ENCODE measurements around the gene BCKDHB.
"Not testable (repeated sequence)": the region's sequence is repeated elsewhere in the genome, so short reads cannot be mapped to it uniquely, and the experiment has no call there.

DNA sequence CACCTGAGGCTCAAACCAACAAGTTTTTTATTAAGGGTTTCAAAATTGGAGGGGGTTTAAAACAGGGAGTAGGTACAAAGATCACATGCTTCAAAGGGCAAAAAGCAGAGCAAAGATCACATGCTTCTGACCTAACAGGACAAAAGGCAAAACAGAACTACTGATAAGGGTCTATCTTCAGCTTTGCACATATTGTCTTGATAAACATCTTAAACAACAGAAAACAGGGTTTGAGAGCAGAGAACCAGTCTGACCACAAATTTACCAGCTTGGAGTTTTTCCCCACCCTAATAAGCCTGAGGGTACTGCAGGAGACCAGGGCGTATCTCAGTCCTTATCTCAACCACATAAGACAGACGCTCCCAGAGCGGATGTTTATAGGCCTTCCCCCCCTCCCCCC lies 16.1 kb downstream of the BCKDHB start:
- TF ChIP-seq CTCF (IDR thresholded peaks at IDR 0.05); TCF7 (CRISPR knock-in tag; IDR thresholded peaks at IDR 0.05; ENCODE audit: low read depth); JAZF1 (CRISPR knock-in tag; IDR thresholded peaks at IDR 0.05); ZBTB21 (CRISPR knock-in tag; IDR thresholded peaks at IDR 0.05; ENCODE audit: borderline replicate concordance); USF1 (CRISPR knock-in tag; IDR thresholded peaks at IDR 0.05); NR3C1 (CRISPR knock-in tag; conservative IDR thresholded peaks at IDR 0.05; ENCODE audit: low read depth); TP53 (CRISPR knock-in tag; IDR thresholded peaks at IDR 0.05); CREB1 (CRISPR knock-in tag; IDR thresholded peaks at IDR 0.05); RELA (CRISPR knock-in tag; IDR thresholded peaks at IDR 0.05; ENCODE audit: borderline replicate concordance); E2F4 (CRISPR knock-in tag; IDR thresholded peaks at IDR 0.05; ENCODE audit: borderline replicate concordance, low read depth); ATF1 (CRISPR knock-in tag; IDR thresholded peaks at IDR 0.05); MAX (CRISPR knock-in tag; IDR thresholded peaks at IDR 0.05); FOXK1 (CRISPR knock-in tag; IDR thresholded peaks at IDR 0.05): not testable (repeated sequence)
- TF ChIP-seq, protein P1, sequence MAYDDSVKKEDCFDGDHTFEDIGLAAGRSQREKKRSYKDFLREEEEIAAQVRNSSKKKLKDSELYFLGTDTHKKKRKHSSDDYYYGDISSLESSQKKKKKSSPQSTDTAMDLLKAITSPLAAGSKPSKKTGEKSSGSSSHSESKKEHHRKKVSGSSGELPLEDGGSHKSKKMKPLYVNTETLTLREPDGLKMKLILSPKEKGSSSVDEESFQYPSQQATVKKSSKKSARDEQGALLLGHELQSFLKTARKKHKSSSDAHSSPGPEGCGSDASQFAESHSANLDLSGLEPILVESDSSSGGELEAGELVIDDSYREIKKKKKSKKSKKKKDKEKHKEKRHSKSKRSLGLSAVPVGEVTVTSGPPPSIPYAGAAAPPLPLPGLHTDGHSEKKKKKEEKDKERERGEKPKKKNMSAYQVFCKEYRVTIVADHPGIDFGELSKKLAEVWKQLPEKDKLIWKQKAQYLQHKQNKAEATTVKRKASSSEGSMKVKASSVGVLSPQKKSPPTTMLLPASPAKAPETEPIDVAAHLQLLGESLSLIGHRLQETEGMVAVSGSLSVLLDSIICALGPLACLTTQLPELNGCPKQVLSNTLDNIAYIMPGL (CRISPR knock-in tag; IDR thresholded peaks at IDR 0.05): not testable (repeated sequence)

All from WTC11 (cell line).